CD4-positive, alpha-beta T cell (primary cell): ENCODE measurements around the gene PARP12. TPM values are rescaled to one million over a fixed set of nuclear protein-coding genes. Genes with fewer than 3 reads are reported as not detected.
"Not testable (repeated sequence)": the region's sequence is repeated elsewhere in the genome, so short reads cannot be mapped to it uniquely, and the experiment has no call there.

Source experiments
- ATAC-seq: fragments of 200-7000 bp; cut with Tn5 transposase; one replicate; pipeline ENCODE4 v1.10.0; 2022; ENCODE audit warnings: mild to moderate bottlenecking; ENCODE audit not compliant: poor library complexity
- CTCF ChIA-PET: fragments of 350-600 bp; sonication (Branson Sonifier 250); formaldehyde crosslinking; loops from one replicate; lab custom pipeline; 2021; ENCODE audit warnings: antibody characterized with exemption, inconsistent platforms; lab: Charles Lee
- POLR2A ChIA-PET: fragments of 350-600 bp; sonication (Branson Sonifier 250); formaldehyde crosslinking; loops from one replicate; lab custom pipeline; 2021; ENCODE audit warnings: antibody characterized with exemption, inconsistent platforms; lab: Charles Lee
- DNase-seq, 14 experiments: peaks; one replicate each; pipeline ENCODE4 v3.0.0-alpha.2; 2013 to 2020; ENCODE audit warnings: mixed read lengths in 2 of 14
- H3K27ac ChIP-seq, 2 donors: one replicate each; pipeline versions ENCODE4 v1.5.1 to v1.7.0; 2013; ENCODE audit warnings: low read length in 2 of 2, low read depth in 1 of 2, mild to moderate bottlenecking in 1 of 2
- H3K27me3 ChIP-seq, 2 experiments: 1 replicate in 1 of 2; 2 replicates in 1 of 2; pipeline versions ENCODE4 v1.6.1 to v1.7.0; 2013; ENCODE audit warnings: low read length in 2 of 2, control low read depth in 1 of 2, mild to moderate bottlenecking in 1 of 2, moderate library complexity in 1 of 2; ENCODE audit not compliant: insufficient read depth in 2 of 2, control insufficient read depth in 1 of 2
- H3K36me3 ChIP-seq: one replicate; pipeline ENCODE4 v1.6.1; 2013; ENCODE audit warnings: low read length, control low read depth; ENCODE audit not compliant: insufficient read depth
- H3K4me1 ChIP-seq: one replicate; pipeline ENCODE4 v1.6.1; 2013; ENCODE audit warnings: low read length, control low read depth; ENCODE audit not compliant: insufficient read depth
- H3K4me3 ChIP-seq: one replicate; pipeline ENCODE4 v1.5.1; 2013; ENCODE audit warnings: mild to moderate bottlenecking, low read length, moderate library complexity
- H3K9me3 ChIP-seq, 2 experiments: 1 replicate in 1 of 2; 2 replicates in 1 of 2; pipeline versions ENCODE4 v1.6.1 to v1.7.0; 2013; ENCODE audit warnings: low read length in 2 of 2, mild to moderate bottlenecking in 2 of 2, control low read depth in 1 of 2, moderate library complexity in 1 of 2; ENCODE audit not compliant: control insufficient read depth in 1 of 2, insufficient read depth in 1 of 2
- H3K27ac Mint-ChIP-seq: one replicate; pipeline ENCODE4 v1.8.0; 2020; ENCODE audit warnings: mixed read lengths
- H3K27me3 Mint-ChIP-seq: one replicate; pipeline ENCODE4 v1.8.0; 2021; ENCODE audit warnings: mixed read lengths
- H3K36me3 Mint-ChIP-seq: one replicate; pipeline ENCODE4 v1.8.0; 2021; ENCODE audit warnings: low read depth, mixed read lengths
- H3K4me1 Mint-ChIP-seq: one replicate; pipeline ENCODE4 v1.8.0; 2021; ENCODE audit warnings: low read depth, mixed read lengths
- H3K4me3 Mint-ChIP-seq: one replicate; pipeline ENCODE4 v1.8.0; 2020; ENCODE audit warnings: mild to moderate bottlenecking, mixed read lengths
- H3K9me3 Mint-ChIP-seq: one replicate; pipeline ENCODE4 v1.8.0; 2020; ENCODE audit warnings: mixed read lengths
- CTCF ChIP-seq: fragments of 200-600 bp; IDR thresholded peaks from one replicate; pipeline ENCODE4 v1.8.0; 2022; ENCODE audit warnings: antibody characterized with exemption, mild to moderate bottlenecking
- intact Hi-C, 2 experiments: fragments of 100-400 bp; cut with DNase I in 1 of 2; cut with micrococcal nuclease in 1 of 2; formaldehyde crosslinking; loops; one replicate each; pipeline versions ENCODE4 v1.15.1 to v1.9.0; 2023 to 2025; cut with DNase I, micrococcal nuclease
- polyA plus RNA-seq, 2 donors: library from polyadenylated mRNA; unstranded; fragments of 120-200 nt; gene quantifications; one replicate each; pipeline ENCODE4 v1.2.1, GENCODE V29; 2013
- total RNA-seq, 174 experiments: library from RNA in 2 of 174; stranded (reverse) in 2 of 174; gene quantifications; one replicate each; pipeline ENCODE4 v1.2.3 and lab custom pipeline; 2021 to 2026

The PARP12 gene
- total RNA-seq (10 to 100 TPM; 76.7 to 78.5 TPM), total RNA-seq (lab: John Stamatoyannopoulos, UW) (14.2 to 459 (median 106) reads per million in 172 experiments)
- 70.0 TPM for polyA plus RNA-seq (2013, experiment 1 of 2)
- polyA plus RNA-seq (2013, experiment 2 of 2): 83.4 TPM

- Mint-ChIP-seq H3K4me3 (peak within 1 kb of the TSS; percentile 85), H3K4me1 (peaks cover 55% of the 10 kb centered on the region), H3K36me3 (peaks cover 27% of the 10 kb centered on the region), H3K27ac (peak within 1 kb of the TSS; percentile 83), H3K27me3 (no peaks in the 10 kb centered on the region), H3K9me3 (peaks cover 8% of the 10 kb centered on the region)
- Histone ChIP-seq H3K9me3 (peaks cover 3 to 14% of the 10 kb centered on the region in 2 experiments), H3K4me1 (peaks cover 49% of the 10 kb centered on the region), H3K4me3 (peak within 1 kb of the TSS; percentile 71), H3K36me3 (peaks cover 2% of the 10 kb centered on the region), H3K27ac (peak within 1 kb of the TSS; percentile 67 to 82), H3K27me3 (no peaks in the 10 kb centered on the region)
- intact Hi-C loops: loop anchor here (2.0 to 10.0 kb wide), 7 partner anchors 112 to 1490 kb away; partner anchors contain the start of genes AGK (in 1 of the 2), MKRN1 (in 1 of the 2) and SLC37A3 (in 1 of the 2)
- ATAC-seq: peak; percentile 67
- TF ChIP-seq CTCF: no peak
- ChIA-PET POLR2A (interaction anchor here (0.6 to 4.5 kb wide), 11 partner anchors 8 to 1675 kb away, joined by 3 to 36 read pairs (median 3); partner anchors contain the start of genes KDM7A, LUC7L2 and SSBP1), CTCF (interaction anchor here (0.8 to 1.1 kb wide), 2 partner anchors 23 to 115 kb away, joined by 3 read pairs; no protein-coding TSS in a partner anchor)
- peak; percentile 71 to 94 (median 86) for DNase-seq
These were observed at the start of gene PARP12 for GRCh38 chr7:140062528-140063299. Gene PARP12, minus strand, starts transcription at chr7:140062951. Its CDS starts 104 bp downstream, at chr7:140062847.

GRCh38 chr7:140108777-140109176, 46.0 kb upstream of the PARP12 start:
- POLR2A ChIA-PET: interaction anchor here (0.8 kb wide), 1 partner anchor 325 kb away, joined by 3 read pairs; no protein-coding TSS in a partner anchor
- H3K9me3 ChIP-seq, H3K9me3 Mint-ChIP-seq, H3K27ac ChIP-seq, intact Hi-C loops, H3K27me3 ChIP-seq, H3K4me1 ChIP-seq, ATAC-seq, H3K27ac Mint-ChIP-seq, H3K4me3 ChIP-seq, H3K4me3 Mint-ChIP-seq, H3K4me1 Mint-ChIP-seq, CTCF ChIA-PET, H3K27me3 Mint-ChIP-seq: not testable (repeated sequence)
- H3K36me3 Mint-ChIP-seq: peaks cover 98% of the 10 kb centered on the region
- peaks cover 43% of the 10 kb centered on the region for H3K36me3 ChIP-seq
- peak in 4 of 14 experiments; percentile 9 to 27 (median 15) for DNase-seq

GRCh38 chr7:140096459-140096858, 33.7 kb upstream of the PARP12 start:
- no peak for TF ChIP-seq CTCF
- H3K27me3 Mint-ChIP-seq: no peaks in the 10 kb centered on the region
- H3K4me3 Mint-ChIP-seq: no peak overlapping the region
- no peak for DNase-seq
- H3K36me3 Mint-ChIP-seq: peaks cover 96% of the 10 kb centered on the region
- ChIA-PET CTCF (no interaction called here), POLR2A (no interaction called here)
- H3K27ac Mint-ChIP-seq: no peak overlapping the region
- H3K9me3 Mint-ChIP-seq: no peaks in the 10 kb centered on the region
- ATAC-seq: no peak
- peaks cover 89% of the 10 kb centered on the region for H3K36me3 ChIP-seq
- H3K27ac ChIP-seq: no peak overlapping the region
- no peak overlapping the region for H3K4me3 ChIP-seq
- H3K27me3 ChIP-seq: no peaks in the 10 kb centered on the region
- intact Hi-C loops: no loop called here
- H3K9me3 ChIP-seq: no peaks in the 10 kb centered on the region
- H3K4me1 ChIP-seq: no peaks in the 10 kb centered on the region
- H3K4me1 Mint-ChIP-seq: no peaks in the 10 kb centered on the region
